HL-60 (cell line): ENCODE results near the gene NDFIP1.

Experiments used
- DNase-seq, 2 experiments: peaks; one replicate each; pipeline ENCODE4 v3.0.0-alpha.2; 2010 to 2020; ENCODE audit warnings: low read depth in 1 of 2, low spot score in 1 of 2
- H3K27ac ChIP-seq: fragments of 250-450 bp; sonication (Bioruptor Pico); replicated peaks from 2 replicates; pipeline ENCODE4 v1.5.1; 2020; ENCODE audit warnings: mild to moderate bottlenecking, moderate library complexity
- H3K27me3 ChIP-seq: fragments of 250-450 bp; sonication (Bioruptor Pico); 2 replicates; pipeline ENCODE4 v1.5.1; 2021; ENCODE audit warnings: mild to moderate bottlenecking, moderate library complexity; ENCODE audit not compliant: insufficient read depth, poor library complexity, severe bottlenecking
- H3K4me3 ChIP-seq: replicated peaks from 2 replicates; pipeline ENCODE4 v1.5.1; 2011; ENCODE audit warnings: mild to moderate bottlenecking, control low read depth, low read length; ENCODE audit not compliant: insufficient read depth
- CTCF ChIP-seq: IDR thresholded peaks from one replicate; pipeline ENCODE4 v1.5.1; 2011; ENCODE audit warnings: low read length, control low read depth, inconsistent platforms; ENCODE audit not compliant: insufficient read depth
- GABPA ChIP-seq: IDR thresholded peaks from 2 replicates; pipeline ENCODE4 v1.6.1; 2012; ENCODE audit warnings: low read depth
- POLR2AphosphoS5 ChIP-seq: IDR thresholded peaks from 2 replicates; pipeline ENCODE4 v1.6.1; 2012; ENCODE audit warnings: low read depth
- REST ChIP-seq: IDR thresholded peaks from 2 replicates; pipeline ENCODE4 v1.6.1; 2012; ENCODE audit warnings: low read depth; ENCODE audit not compliant: insufficient replicate concordance
- SPI1 ChIP-seq: IDR thresholded peaks from 2 replicates; pipeline ENCODE4 v1.6.1; 2012; ENCODE audit warnings: low read depth, mild to moderate bottlenecking, borderline replicate concordance

Gene NDFIP1

GRCh38 chr5:142100307-142100706, 8.3 kb upstream of the NDFIP1 start:
- no peak for DNase-seq
- TF ChIP-seq GABPA (no peak), CTCF (no peak)
- H3K27me3 ChIP-seq: no peaks in the 10 kb centered on the region
- H3K4me3 ChIP-seq: no peak overlapping the region
- no peak overlapping the region for H3K27ac ChIP-seq

- no peaks in the 10 kb centered on the region for H3K27me3 ChIP-seq
- DNase-seq: no peak
- H3K4me3 ChIP-seq: no peak overlapping the region
- TF ChIP-seq CTCF (no peak), POLR2AphosphoS5 (no peak), GABPA (no peak), REST (no peak), SPI1 (no peak)
- no peak overlapping the region for H3K27ac ChIP-seq
Observed at GRCh38 chr5:142102980-142103740, 5.4 kb upstream of the NDFIP1 start.

GRCh38 chr5:142104491-142104890, 4.1 kb upstream of the NDFIP1 start:
- H3K4me3 ChIP-seq: no peak overlapping the region
- no peak for TF ChIP-seq POLR2AphosphoS5
- TF ChIP-seq CTCF: no peak
- TF ChIP-seq REST: no peak
- no peak overlapping the region for H3K27ac ChIP-seq
- H3K27me3 ChIP-seq: no peaks in the 10 kb centered on the region
- DNase-seq: no peak

GRCh38 chr5:142106061-142106460, 2.5 kb upstream of the NDFIP1 start:
- TF ChIP-seq REST (no peak), POLR2AphosphoS5 (no peak), SPI1 (no peak), GABPA (no peak), CTCF (no peak)
- H3K4me3 ChIP-seq: no peak overlapping the region
- DNase-seq: no peak
- H3K27ac ChIP-seq: no peak overlapping the region
- H3K27me3 ChIP-seq: no peaks in the 10 kb centered on the region
